NCI-H510A treated with DMSO at 0.1 percent for 48 hours (cell line): ENCODE measurements around the gene KLHL41.
"Not testable (repeated sequence)": the region's sequence is repeated elsewhere in the genome, so short reads cannot be mapped to it uniquely, and the experiment has no call there.

ENCODE experiments used
- DNase-seq: peaks from one replicate; lab custom pipeline; 2025; lab: John Stamatoyannopoulos, UW

KLHL41 gene

DNA sequence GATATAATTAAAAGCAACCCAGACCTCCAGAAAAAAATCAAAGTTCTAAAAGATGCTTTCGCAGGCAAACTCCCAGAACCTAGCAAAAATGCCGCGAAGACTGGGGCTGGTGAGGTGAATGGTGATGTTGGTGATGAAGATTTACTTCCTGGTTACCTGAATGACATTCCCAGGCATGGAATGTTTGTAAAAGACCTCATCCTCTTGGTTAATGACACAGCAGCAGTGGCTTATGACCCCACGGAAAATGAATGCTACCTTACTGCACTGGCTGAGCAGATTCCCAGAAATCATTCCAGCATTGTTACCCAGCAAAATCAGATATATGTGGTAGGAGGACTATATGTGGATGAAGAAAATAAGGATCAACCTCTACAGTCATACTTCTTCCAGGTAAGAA, 994 bp downstream of the KLHL41 start:
- DNase-seq, result peak; percentile 13

GRCh38 chr2:169511818-169512217, 2.3 kb downstream of the KLHL41 start:
- no peak for DNase-seq

DNA sequence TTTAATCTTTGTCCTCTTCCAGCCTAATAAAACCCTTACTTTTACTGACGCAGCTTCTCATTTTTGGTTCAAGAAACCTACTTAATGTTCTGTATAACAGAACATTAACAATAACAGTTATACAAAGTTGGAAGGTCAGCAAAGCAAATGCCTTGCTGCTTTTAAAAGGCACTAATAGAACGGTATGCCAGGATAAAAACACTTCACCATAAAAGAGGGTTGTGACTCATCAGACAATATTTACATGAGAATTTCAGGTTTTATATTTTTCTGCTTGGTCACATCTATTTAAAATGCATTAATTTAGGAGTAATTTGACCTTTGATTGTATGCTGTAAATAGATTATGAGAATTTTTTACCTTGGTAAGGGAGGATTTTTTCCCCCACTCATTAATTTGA, 3.0 kb downstream of the KLHL41 start:
- DNase-seq, result no peak

DNA sequence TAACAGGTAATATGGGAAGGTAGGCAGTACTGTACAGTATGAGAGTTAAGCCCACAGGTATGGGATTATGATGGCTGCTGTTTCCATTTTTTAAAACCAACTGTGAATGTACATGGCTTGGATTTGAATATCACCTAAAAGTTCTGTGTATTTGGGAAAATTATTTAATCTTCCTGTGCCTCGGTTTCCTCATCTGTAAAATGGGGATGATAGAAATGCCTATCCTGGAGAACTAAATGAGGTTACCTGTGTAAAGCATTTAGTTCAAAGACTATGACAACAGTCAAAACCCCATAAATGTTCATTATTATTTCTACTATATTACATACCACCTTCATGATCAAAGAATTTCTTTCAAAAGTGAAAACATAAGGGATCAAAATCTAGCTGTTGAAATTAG, 3.6 kb downstream of the KLHL41 start:
- DNase-seq, result no peak

- DNase-seq, result no peak
Measured at GRCh38 chr2:169513926-169514325, 4.4 kb downstream of the KLHL41 start.

GRCh38 chr2:169514758-169515157, 5.3 kb downstream of the KLHL41 start:
- not testable (repeated sequence) for DNase-seq

DNA sequence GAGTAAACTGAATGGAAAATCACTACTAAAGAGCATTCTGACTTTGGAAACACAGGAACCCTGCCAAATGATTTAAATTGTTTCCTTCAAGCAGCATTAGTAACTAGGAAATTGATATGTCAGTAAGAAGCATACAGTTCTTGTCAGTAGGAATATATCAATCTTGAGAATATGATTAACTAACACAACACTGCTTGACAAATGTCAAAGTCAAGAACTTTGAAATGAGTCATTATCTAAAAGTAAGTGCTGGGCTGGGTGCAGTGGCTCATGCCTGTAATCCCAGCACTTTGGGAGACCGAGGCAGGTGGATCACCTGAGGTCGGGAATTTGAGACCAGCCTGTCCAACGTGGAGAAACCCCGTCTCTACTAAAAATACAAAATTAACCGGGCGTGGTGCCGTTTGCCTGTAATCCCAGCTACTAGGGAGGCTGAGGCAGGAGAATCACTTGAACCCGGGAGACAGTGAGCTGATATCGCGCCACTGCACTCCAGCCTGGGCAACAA, 7.0 kb downstream of the KLHL41 start:
- DNase-seq, result not testable (repeated sequence)

DNA sequence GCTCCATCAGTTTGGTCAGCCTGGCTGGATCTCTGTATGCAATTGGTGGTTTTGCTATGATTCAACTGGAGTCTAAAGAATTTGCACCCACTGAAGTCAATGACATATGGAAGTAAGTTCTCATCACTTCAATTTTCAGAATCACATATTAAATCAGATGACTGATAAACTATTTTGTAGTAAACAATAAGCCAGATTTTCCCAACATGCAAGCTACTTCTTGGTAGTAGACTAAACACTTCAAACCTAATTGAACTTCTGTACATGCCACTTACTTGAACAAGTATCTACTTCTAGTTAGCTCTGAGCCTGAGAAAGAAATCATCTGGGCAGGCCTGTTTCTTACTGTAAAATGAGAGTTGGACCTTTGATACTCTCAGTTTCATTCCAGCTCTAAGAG, 11.4 kb downstream of the KLHL41 start:
- DNase-seq, result no peak

GRCh38 chr2:169523681-169524080, 14.2 kb downstream of the KLHL41 start:
- no peak for DNase-seq

DNA sequence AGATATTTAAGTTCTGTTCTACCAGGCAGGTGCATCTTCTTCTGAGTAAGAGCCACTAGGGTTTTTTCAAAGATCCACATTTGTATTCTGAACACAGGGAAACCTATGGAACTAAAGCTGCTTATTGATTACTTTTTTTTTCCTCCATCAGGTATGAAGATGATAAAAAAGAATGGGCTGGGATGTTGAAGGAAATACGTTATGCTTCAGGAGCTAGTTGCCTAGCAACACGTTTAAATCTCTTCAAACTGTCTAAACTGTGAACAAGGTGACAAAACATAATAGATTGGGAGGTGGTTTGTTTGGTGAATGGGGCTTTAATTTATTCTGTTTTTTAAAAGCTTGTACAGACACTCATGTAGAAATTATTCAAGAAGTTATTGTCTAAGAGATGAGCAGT, 15.9 kb downstream of the KLHL41 start:
- no peak for DNase-seq

- DNase-seq, result no peak
Measured at GRCh38 chr2:169526451-169526850, 16.9 kb downstream of the KLHL41 start.

DNA sequence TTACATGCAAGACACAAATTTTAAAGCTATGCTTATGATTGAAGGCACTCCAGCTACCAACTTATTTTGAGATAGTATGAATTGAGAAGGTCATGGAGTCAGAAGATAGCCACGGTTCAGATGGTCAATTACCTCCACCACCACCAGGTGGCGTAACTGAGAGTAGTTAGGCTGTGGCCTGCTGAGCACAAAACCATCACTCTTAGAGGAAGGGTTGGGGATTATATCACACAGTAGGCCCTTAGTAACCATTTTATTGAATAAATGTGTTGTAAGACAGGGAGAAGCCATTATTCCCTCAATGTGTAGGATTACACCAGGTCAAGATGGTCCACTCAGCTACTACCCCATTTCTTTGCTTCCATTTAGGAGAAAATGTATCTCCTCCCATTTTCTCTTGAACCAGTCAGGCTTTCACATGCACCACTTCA, 18.8 kb downstream of the KLHL41 start:
- peak; percentile 33 for DNase-seq

DNA sequence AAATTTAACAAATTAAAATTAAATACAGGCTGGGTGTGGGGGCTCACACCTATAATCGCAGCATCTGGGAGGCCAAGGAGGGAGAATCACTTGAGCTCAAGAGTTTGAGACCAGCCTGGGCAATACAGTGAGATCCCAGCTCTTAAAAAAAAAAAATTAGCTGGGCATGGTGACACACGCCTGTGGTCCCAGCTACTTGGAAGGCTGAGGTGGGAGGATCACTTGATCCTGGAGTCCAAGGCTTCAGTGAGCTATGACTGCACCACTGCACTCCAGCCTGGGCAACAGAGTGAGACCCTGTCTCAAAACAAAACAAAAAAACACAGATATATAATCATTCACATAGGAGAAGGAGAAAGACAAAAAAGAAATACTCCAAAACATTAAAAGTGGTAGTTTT, 30.0 kb downstream of the KLHL41 start:
- DNase-seq, result not testable (repeated sequence)

GRCh38 chr2:169540146-169540545, 30.6 kb downstream of the KLHL41 start:
- DNase-seq, result no peak

DNA sequence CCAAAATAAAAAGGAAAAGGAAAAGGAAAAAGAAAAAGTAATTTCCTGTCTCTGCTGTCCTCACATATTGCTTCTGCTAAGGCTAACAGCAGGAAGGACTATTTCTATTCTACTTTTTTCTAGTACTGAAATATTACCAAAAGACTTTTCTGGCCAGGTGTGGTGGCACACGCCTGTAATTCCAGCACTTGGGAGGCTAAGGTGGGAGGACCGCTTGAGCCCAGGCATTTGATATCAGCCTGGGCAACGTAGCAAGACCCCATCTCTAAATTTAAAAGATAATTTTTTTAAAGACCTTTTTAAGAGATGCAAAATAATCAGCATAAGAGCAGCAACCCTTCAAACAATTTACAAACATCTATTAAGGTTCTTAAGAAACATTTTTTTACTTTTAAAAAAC, 32.9 kb downstream of the KLHL41 start:
- no peak for DNase-seq

- DNase-seq, result no peak
Measured at GRCh38 chr2:169546756-169547155, 37.3 kb downstream of the KLHL41 start.

- DNase-seq, result no peak
Measured at GRCh38 chr2:169561364-169561763, 51.9 kb downstream of the KLHL41 start.

DNA sequence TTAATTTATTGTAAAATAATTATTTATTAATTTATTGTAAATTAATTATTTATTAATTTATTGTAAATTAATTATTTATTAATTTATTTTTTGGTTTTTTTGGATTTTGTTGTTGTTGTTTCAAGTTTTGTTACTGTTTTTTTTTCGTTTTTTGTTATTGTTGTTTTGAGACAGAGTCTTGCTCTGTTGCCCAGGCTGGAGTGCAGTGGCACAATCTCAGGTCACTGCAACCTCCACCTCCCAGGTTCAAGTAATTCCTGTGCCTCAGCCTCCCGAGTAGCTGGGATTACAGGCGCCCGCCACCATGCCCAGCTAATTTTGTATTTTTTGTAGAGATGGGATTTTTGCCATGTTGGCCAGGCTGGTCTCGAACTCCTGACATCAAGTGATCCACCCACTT, 52.6 kb downstream of the KLHL41 start:
- not testable (repeated sequence) for DNase-seq

GRCh38 chr2:169562519-169562918, 53.0 kb downstream of the KLHL41 start:
- DNase-seq, result no peak

DNA sequence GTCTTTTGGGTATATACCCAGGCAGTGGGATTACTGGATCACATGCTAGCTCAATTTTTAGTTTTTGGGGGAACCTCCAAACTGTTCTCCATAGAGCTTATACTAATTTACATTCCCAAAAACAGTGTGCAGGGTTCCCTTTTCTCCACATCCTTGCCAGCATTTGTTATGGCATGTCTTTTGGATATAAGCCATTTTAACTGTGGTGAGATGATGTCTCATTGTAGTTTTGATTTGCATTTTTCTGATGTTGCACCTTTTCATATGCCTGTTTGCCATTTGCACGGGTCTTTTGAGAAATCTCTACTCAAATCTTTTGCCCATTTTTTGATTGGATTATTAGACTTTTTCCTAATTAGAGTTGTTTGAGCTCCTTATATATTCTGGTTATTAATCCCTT, 56.2 kb downstream of the KLHL41 start:
- DNase-seq, result no peak

DNA sequence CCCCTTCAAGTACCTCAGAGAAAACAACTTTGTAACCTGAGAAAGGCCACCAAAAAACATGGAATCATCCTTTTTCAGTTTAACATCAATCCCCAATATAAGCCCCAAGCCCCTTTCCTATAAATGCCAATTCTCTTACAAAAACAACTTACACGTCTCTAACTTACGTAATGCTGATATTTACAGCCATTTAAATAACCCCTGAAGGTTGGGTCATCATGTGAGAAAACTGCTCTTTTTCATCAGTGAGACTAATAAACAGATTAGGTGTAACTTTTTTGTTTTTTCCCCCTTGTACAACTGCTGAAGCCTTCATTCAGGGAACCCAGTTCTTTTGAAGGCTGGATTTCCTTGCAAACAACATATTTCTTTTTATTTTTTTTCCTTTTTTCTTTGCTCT, 60.4 kb downstream of the KLHL41 start:
- no peak for DNase-seq

DNA sequence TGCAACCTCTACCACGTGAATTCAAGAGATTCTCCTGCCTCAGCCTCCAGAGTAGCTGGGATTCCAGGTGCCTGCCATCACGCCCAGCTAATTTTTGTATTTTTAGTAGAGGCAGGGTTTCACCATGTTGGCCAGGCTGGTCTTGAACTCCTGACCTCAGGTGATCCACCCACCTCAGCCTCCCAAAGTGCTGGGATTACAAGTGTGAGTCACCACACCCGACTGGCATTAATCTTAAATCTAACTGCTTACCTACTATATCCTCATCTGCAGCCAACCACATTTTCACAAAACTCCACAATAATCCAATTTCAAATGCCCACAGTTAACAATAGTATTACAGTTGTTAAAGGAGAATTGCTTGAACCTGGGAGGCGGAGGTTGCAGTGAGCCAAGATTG, 61.2 kb downstream of the KLHL41 start:
- DNase-seq, result not testable (repeated sequence)

- DNase-seq, result no peak
Measured at GRCh38 chr2:169571571-169571970, 62.1 kb downstream of the KLHL41 start.

DNA sequence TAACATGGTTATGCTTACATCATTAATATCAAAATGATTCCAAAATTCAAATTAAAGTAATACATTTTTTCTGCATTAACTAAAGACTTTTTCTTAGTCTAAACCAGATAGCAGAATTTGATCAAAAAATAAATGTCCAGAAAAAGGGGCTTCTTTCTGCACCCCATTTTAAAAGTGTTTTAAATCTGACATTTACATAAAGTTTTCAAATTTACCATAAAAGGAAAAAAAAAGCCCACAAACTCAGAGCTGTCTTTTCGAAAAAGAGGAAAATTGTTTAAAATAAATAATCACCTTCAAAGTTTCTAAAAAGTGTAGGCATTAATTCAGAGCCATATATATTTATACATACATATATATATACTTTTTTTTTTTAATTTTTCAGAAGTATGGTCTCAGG, 62.7 kb downstream of the KLHL41 start:
- DNase-seq, result no peak

DNA sequence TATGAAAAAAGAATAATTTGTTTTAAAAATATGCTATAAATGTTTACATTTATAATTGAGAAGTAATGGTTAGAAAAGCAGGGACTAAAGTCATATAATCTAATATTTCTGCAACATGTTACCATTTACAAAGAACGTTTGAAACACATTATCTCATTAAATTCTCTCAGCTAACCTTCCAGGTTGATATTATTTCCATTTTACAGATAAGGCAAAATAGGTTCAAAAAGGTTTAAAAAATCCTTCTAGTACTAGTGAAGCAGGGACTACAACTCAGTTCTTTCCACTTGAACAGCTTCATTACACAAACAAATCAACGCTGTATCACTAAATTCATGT, 63.3 kb downstream of the KLHL41 start:
- no peak for DNase-seq
